Sigmoid colon (tissue), 7 donors: ENCODE measurements around the gene NIPA2. TPM values are rescaled to one million over a fixed set of nuclear protein-coding genes. Genes with fewer than 3 reads are reported as not detected.

Experiments used
- DNase-seq: peaks from one replicate; pipeline ENCODE4 v3.0.0-alpha.2; 2019
- H3K27ac ChIP-seq, 4 donors: fragments of 200-600 bp; sonication (generic); one replicate each; pipeline ENCODE4 v1.5.1; 2016 to 2019; ENCODE audit warnings: mild to moderate bottlenecking in 1 of 4
- H3K27me3 ChIP-seq, 3 donors: fragments of 200-600 bp; sonication (generic); one replicate each; pipeline ENCODE4 v1.5.1; 2019; ENCODE audit warnings: mild to moderate bottlenecking in 1 of 3
- H3K36me3 ChIP-seq, 4 donors: fragments of 200-600 bp; sonication (generic); one replicate each; pipeline ENCODE4 v1.5.1; 2016 to 2019
- H3K4me1 ChIP-seq, 4 donors: fragments of 200-600 bp; sonication (generic); one replicate each; pipeline ENCODE4 v1.5.1; 2017 to 2019
- H3K4me3 ChIP-seq, 4 donors: fragments of 200-600 bp; sonication (generic); one replicate each; pipeline ENCODE4 v1.5.1; 2017 to 2019; ENCODE audit warnings: mild to moderate bottlenecking in 2 of 4, moderate library complexity in 1 of 4
- H3K9me3 ChIP-seq, 4 donors: fragments of 200-600 bp in 3 of 4; sonication (generic) in 3 of 4; one replicate each; pipeline versions ENCODE4 v1.5.1 to v1.6.1; 2013 to 2019
- EP300 ChIP-seq, 4 donors: sonication (generic); formaldehyde crosslinking; IDR thresholded peaks; one replicate each; pipeline ENCODE4 v1.6.1; 2017; ENCODE audit warnings: antibody characterized with exemption in 4 of 4
- POLR2A ChIP-seq, 2 donors: fragments of 450-650 bp; IDR thresholded peaks; one replicate each; pipeline ENCODE4 v1.6.1; 2016; ENCODE audit warnings: antibody characterized with exemption in 2 of 2, mild to moderate bottlenecking in 2 of 2, moderate library complexity in 2 of 2
- POLR2AphosphoS5 ChIP-seq, 4 donors: sonication (generic); formaldehyde crosslinking; IDR thresholded peaks; one replicate each; pipeline ENCODE4 v1.6.1; 2017; ENCODE audit warnings: antibody characterized with exemption in 4 of 4
- WGBS, 2 donors: extraction: QIAGEN DNeasy Blood & Tissue Kit; methylation state at CpG; one replicate each; pipeline ENCODE4 v1.1.7; 2013; 5-methylcytosine and 5-hydroxymethylcytosine counted together
- intact Hi-C: fragments of 100-400 bp; cut with DNase I; formaldehyde crosslinking; loops from one replicate; pipeline ENCODE4 v1.15.1; 2023
- polyA plus RNA-seq, 3 donors: library from polyadenylated mRNA; stranded (reverse); fragments of 200-250 nt; gene quantifications; one replicate each; pipeline ENCODE4 v1.2.3, GENCODE V29; 2013
- total RNA-seq, 4 donors: library from RNA; depleted of rRNA; stranded (reverse); fragments of >200 nt; gene quantifications; one replicate each; pipeline ENCODE4 v1.1.0, GENCODE V29; 2016
- TF ChIP-seq, protein P1 (sequence below), 4 experiments: fragments of 450-650 bp in 3 of 4; fragments of 200-600 bp in 1 of 4; IDR thresholded peaks; one replicate each; pipeline ENCODE4 v1.5.1; 2016 to 2019; ENCODE audit warnings: antibody characterized with exemption in 4 of 4, mild to moderate bottlenecking in 3 of 4, moderate library complexity in 2 of 4
- donor health status: healthy with polysubstance abuse.
- donor health status: Bipolar disorder and iron deficiency.
- donor health status: healthy.

NIPA2 gene
- total and polyA plus RNA-seq, 7 donors, result 15.0 to 47.1 (median 25.5) TPM

DNA sequence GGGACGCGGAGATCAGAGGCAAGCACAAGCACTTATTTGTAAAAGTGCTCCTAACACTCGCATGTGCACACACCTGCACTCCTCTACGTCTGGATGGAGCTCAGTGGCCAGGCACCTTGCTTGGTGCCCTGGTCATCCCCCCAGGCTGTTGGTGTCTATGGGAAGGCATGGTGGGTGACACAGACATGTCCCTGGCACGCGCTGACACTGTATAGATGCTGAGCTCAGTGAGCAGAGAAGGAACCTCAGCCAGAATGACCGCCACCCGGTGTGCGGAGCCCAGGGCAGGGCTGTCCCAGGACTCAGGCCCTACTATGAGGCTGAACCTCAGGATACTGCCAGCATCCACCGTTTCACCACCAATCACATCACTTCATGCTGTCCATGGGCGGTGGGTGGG is 64.5 kb downstream of the NIPA2 start:
- H3K4me3 ChIP-seq, result no peak overlapping the region
- intact Hi-C loops, result no loop called here
- no peaks in the 10 kb centered on the region for H3K9me3 ChIP-seq

DNA sequence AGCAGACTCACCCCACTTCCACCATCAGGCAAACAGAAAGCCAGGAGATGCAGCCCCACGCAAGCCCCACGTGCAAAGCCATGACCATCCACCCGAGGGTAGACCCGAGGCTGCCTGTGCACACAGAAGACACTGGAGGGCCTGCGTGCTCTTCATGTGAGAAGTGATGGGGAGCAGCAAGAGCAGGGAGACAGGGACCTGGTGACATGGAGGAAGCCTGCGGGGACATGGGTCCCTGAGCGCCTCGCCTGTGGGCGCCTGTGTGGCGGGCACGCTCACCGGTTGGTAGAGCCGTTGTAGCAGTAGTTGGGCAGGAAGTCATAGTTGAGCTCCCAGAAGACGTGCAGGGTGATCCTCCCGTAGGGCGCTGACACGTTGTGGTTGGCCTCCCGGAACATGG is 65.0 kb downstream of the NIPA2 start:
- Histone ChIP-seq H3K4me1 (no peaks in the 10 kb centered on the region), H3K36me3 (peaks cover 22 to 76% (median 48%) of the 10 kb centered on the region in 4 donors), H3K9me3 (no peaks in the 10 kb centered on the region), H3K4me3 (no peak overlapping the region), H3K27ac (no peak overlapping the region), H3K27me3 (no peaks in the 10 kb centered on the region)
- 94 to 96% methylated on average over 18 of the region's 18 CpGs for WGBS, 2 donors
- intact Hi-C loops, result no loop called here
- DNase-seq, result no peak
- no peak for TF ChIP-seq POLR2AphosphoS5 (IDR thresholded peaks at IDR 0.05)
- TF ChIP-seq EP300 (IDR thresholded peaks at IDR 0.05), result no peak
- no peak for TF ChIP-seq POLR2A (IDR thresholded peaks at IDR 0.05)
- TF ChIP-seq, protein P1, sequence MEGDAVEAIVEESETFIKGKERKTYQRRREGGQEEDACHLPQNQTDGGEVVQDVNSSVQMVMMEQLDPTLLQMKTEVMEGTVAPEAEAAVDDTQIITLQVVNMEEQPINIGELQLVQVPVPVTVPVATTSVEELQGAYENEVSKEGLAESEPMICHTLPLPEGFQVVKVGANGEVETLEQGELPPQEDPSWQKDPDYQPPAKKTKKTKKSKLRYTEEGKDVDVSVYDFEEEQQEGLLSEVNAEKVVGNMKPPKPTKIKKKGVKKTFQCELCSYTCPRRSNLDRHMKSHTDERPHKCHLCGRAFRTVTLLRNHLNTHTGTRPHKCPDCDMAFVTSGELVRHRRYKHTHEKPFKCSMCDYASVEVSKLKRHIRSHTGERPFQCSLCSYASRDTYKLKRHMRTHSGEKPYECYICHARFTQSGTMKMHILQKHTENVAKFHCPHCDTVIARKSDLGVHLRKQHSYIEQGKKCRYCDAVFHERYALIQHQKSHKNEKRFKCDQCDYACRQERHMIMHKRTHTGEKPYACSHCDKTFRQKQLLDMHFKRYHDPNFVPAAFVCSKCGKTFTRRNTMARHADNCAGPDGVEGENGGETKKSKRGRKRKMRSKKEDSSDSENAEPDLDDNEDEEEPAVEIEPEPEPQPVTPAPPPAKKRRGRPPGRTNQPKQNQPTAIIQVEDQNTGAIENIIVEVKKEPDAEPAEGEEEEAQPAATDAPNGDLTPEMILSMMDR (IDR thresholded peaks at IDR 0.05), result no peak

More for the DNA sequence above, 64.5 kb downstream of the NIPA2 start:
- peaks cover 22 to 71% (median 46%) of the 10 kb centered on the region in 4 donors for H3K36me3 ChIP-seq
- TF ChIP-seq, protein P1 (IDR thresholded peaks at IDR 0.05), result no peak
- TF ChIP-seq EP300 (IDR thresholded peaks at IDR 0.05) (no peak), POLR2A (IDR thresholded peaks at IDR 0.05) (no peak), POLR2AphosphoS5 (IDR thresholded peaks at IDR 0.05) (no peak)
- DNase-seq, result no peak
- H3K27me3 ChIP-seq, result no peaks in the 10 kb centered on the region
- no peaks in the 10 kb centered on the region for H3K4me1 ChIP-seq
- WGBS, 2 donors, result 90 to 96% methylated on average over 11 of the region's 11 CpGs
- no peak overlapping the region for H3K27ac ChIP-seq

DNA sequence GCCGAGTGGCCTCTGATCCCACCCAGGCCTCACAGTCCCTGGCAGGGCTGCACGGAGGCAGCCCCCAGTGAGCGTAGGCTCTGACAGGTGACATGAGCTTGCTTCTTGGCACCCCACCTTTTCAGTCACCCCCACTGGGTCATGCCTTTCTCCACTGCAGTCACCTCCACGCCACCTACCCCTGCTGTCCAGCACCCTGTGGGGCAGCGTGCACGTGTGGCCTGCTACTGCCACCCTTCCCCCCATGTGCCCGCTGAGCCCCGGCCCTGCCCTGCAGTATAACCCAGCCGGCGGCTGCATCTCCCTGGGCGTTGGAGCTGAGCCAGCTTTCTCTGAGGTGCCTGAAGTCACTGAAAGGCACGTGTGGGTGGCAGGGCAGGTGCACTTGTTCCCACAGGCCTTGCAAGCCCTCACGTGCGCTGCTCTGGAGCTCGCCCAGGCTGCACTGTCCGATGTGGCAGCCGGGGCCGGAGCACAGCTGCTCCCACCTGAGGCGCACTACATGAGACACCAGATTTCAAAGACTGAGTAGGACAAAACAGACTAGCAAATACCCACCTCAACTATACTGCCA is 65.6 kb downstream of the NIPA2 start:
- TF ChIP-seq EP300 (IDR thresholded peaks at IDR 0.05), result no peak
- TF ChIP-seq POLR2A (IDR thresholded peaks at IDR 0.05), result no peak
- TF ChIP-seq, protein P1 (IDR thresholded peaks at IDR 0.05), result no peak
- TF ChIP-seq POLR2AphosphoS5 (IDR thresholded peaks at IDR 0.05), result no peak
- no peaks in the 10 kb centered on the region for H3K27me3 ChIP-seq
- intact Hi-C loops, result no loop called here
- no peaks in the 10 kb centered on the region for H3K4me1 ChIP-seq
- H3K4me3 ChIP-seq, result no peak overlapping the region
- no peaks in the 10 kb centered on the region for H3K9me3 ChIP-seq
- WGBS, 2 donors, result 32 to 76% methylated on average over 19 of the region's 19 CpGs
- no peak overlapping the region for H3K27ac ChIP-seq
- DNase-seq, result no peak
- H3K36me3 ChIP-seq, result peaks cover 26 to 79% (median 52%) of the 10 kb centered on the region in 4 donors

DNA sequence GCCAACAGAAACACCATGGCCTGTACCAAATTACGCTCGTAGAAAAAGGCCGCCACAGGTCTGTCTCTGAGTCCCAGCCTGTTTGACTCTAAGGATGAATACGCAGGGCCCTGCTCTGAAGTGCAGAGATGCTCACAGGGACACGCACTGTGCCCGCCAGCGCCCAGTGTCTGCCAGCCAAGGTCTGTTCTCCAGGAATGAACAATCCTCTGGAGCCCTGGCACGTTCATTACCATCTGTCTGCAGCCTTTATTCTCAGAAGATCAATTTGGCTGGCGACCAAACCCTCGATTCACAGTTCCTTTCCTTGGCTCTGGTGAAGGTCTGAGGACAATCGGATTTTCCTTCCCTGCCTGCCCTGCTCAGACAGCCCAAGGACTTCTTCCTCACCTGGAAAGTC is 66.3 kb downstream of the NIPA2 start:
- peaks cover 33 to 79% (median 54%) of the 10 kb centered on the region in 4 donors for H3K36me3 ChIP-seq

More for the DNA sequence above, 66.3 kb downstream of the NIPA2 start:
- no peak for DNase-seq
- Histone ChIP-seq H3K4me3 (no peak overlapping the region), H3K9me3 (no peaks in the 10 kb centered on the region), H3K27ac (no peak overlapping the region), H3K27me3 (no peaks in the 10 kb centered on the region), H3K4me1 (no peaks in the 10 kb centered on the region)
- intact Hi-C loops, result no loop called here
- TF ChIP-seq, protein P1 (IDR thresholded peaks at IDR 0.05), result no peak
- TF ChIP-seq EP300 (IDR thresholded peaks at IDR 0.05), result no peak
- 91% methylated on average over 11 of the region's 11 CpGs for WGBS, 2 donors
